SIG-M5 treated with dmso at 0.1 percent for 504 hours (cell line): ENCODE results near the gene ERO1B.
"Not testable (repeated sequence)": the region's sequence is repeated elsewhere in the genome, so short reads cannot be mapped to it uniquely, and the experiment has no call there.

Experiments used
- DNase-seq: peaks from one replicate; lab custom pipeline; 2025; ENCODE audit not compliant: unreplicated experiment; lab: John Stamatoyannopoulos, UW

Gene ERO1B

GRCh38 chr1:236193184-236193583 is 88.6 kb downstream of the ERO1B start:
- no peak for DNase-seq

- peak; percentile 31 for DNase-seq
Observed at GRCh38 chr1:236188084-236188483, 93.7 kb downstream of the ERO1B start.

GRCh38 chr1:236186471-236186870 is 95.3 kb downstream of the ERO1B start:
- not testable (repeated sequence) for DNase-seq

GRCh38 chr1:236185687-236186086 is 96.1 kb downstream of the ERO1B start:
- peak; percentile 81 for DNase-seq

GRCh38 chr1:236181059-236181458 is 100.7 kb downstream of the ERO1B start:
- no peak for DNase-seq

- no peak for DNase-seq
Observed at GRCh38 chr1:236179634-236180033, 102.1 kb downstream of the ERO1B start.

- DNase-seq: no peak
Observed at GRCh38 chr1:236176337-236177336, 105.1 kb downstream of the ERO1B start.

GRCh38 chr1:236175642-236176336 is 106.0 kb downstream of the ERO1B start:
- no peak for DNase-seq

- no peak for DNase-seq
Observed at GRCh38 chr1:236173174-236173767, 108.5 kb downstream of the ERO1B start.

GRCh38 chr1:236172041-236172579 is 109.6 kb downstream of the ERO1B start:
- DNase-seq: no peak

- no peak for DNase-seq
Observed at GRCh38 chr1:236168716-236169429, 112.9 kb downstream of the ERO1B start.

- no peak for DNase-seq
Observed at GRCh38 chr1:236167578-236167977, 114.2 kb downstream of the ERO1B start.

GRCh38 chr1:236167154-236167553 is 114.6 kb downstream of the ERO1B start:
- DNase-seq: no peak

GRCh38 chr1:236166041-236166440 is 115.7 kb downstream of the ERO1B start:
- no peak for DNase-seq
